Astrocyte (in vitro differentiated cells and primary cell): ENCODE measurements around the gene ACTRT2.

Experiments
- EZH2 ChIP-seq: IDR thresholded peaks from 2 replicates; pipeline ENCODE4 v1.6.1; 2012; ENCODE audit warnings: mild to moderate bottlenecking, low read length, inconsistent platforms; ENCODE audit not compliant: insufficient read depth
- TF ChIP-seq, protein P1 (sequence below): IDR thresholded peaks from 2 replicates; pipeline ENCODE4 v1.5.1; 2011; ENCODE audit warnings: low read depth, mild to moderate bottlenecking, inconsistent platforms, low read length, moderate library complexity; ENCODE audit not compliant: insufficient read depth

DNA sequence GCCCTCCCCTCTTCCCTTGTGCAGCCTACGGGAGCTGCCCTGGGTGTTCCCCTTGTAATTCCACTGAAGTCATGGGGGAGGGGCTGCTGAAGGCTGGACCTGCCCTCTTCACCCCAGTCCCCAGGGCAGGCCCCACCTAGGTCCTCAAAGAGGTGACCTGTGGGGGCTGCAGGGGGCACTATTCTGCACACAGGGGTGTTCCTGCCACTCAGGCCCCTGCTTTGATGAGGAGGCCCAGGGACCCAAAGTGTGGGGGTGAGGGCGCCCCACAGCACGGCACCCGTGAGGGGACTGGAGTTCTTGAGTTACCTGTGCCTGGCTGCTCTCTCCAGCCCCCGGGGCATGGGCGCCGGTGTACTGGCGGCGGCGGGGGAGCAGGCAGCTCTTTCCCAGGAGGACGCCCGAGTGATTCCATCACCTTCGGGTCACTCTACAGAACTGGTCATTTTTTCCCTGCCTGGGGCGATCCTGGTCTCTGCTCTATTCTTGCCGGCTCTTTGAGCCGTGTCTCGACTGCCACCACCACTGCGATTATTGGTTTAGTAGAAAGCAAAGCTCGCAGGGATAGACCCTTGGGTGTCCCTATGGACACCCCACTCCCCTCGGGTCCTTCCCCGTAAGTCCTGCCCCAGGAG is 40.8 kb downstream of the ACTRT2 start:
- TF ChIP-seq, protein P1, sequence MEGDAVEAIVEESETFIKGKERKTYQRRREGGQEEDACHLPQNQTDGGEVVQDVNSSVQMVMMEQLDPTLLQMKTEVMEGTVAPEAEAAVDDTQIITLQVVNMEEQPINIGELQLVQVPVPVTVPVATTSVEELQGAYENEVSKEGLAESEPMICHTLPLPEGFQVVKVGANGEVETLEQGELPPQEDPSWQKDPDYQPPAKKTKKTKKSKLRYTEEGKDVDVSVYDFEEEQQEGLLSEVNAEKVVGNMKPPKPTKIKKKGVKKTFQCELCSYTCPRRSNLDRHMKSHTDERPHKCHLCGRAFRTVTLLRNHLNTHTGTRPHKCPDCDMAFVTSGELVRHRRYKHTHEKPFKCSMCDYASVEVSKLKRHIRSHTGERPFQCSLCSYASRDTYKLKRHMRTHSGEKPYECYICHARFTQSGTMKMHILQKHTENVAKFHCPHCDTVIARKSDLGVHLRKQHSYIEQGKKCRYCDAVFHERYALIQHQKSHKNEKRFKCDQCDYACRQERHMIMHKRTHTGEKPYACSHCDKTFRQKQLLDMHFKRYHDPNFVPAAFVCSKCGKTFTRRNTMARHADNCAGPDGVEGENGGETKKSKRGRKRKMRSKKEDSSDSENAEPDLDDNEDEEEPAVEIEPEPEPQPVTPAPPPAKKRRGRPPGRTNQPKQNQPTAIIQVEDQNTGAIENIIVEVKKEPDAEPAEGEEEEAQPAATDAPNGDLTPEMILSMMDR: no peak
- TF ChIP-seq EZH2: no peak
